ENCODE results near the gene CRYBG1.
A peak's percentile ranks its signal among the peaks of the same experiment; 100 is the strongest.

The CRYBG1 gene

GRCh38 chr6:106360410-106360988, at the start of gene CRYBG1:
CRYBG1 (plus strand) TSS chr6:106360717; CDS start chr6:106360909, 192 bp downstream.
- peak within 1 kb of the TSS; percentile 2 for H3K4me3 ChIP-seq (replicated peaks; ENCODE audit: low read depth, low read length)
- peak; percentile 70 for TF ChIP-seq CTCF (IDR thresholded peaks at IDR 0.05; ENCODE audit: insufficient read depth, low read length, poor library complexity, severe bottlenecking)
- no peaks in the 10 kb centered on the region; the same call in 1 of the 2 replicates for H3K27me3 ChIP-seq (replicated peaks; ENCODE audit: control insufficient read depth, insufficient read depth, low read length)
- peak; percentile 62 for DNase-seq (ENCODE audit: extremely low read depth, insufficient read length)
- H3K36me3 ChIP-seq (ENCODE audit: control insufficient read depth, insufficient read depth, low read length) = no peaks in the 10 kb centered on the region

- Histone ChIP-seq H3K4me3 (replicated peaks; ENCODE audit: low read depth, low read length) (no peak overlapping the region), H3K27me3 (replicated peaks; ENCODE audit: control insufficient read depth, insufficient read depth, low read length) (no peaks in the 10 kb centered on the region), H3K36me3 (ENCODE audit: control insufficient read depth, insufficient read depth, low read length) (peaks cover 2% of the 10 kb centered on the region; the same call in 1 of the 2 replicates)
- TF ChIP-seq CTCF (IDR thresholded peaks at IDR 0.05; ENCODE audit: insufficient read depth, low read length, poor library complexity, severe bottlenecking) = no peak
- DNase-seq (ENCODE audit: extremely low read depth, insufficient read length) = no peak
Measured at GRCh38 chr6:106315765-106316374, 44.6 kb upstream of the CRYBG1 start.

GRCh38 chr6:106316375-106316766, 44.1 kb upstream of the CRYBG1 start:
- no peaks in the 10 kb centered on the region for H3K27me3 ChIP-seq (replicated peaks; ENCODE audit: control insufficient read depth, insufficient read depth, low read length)
- H3K36me3 ChIP-seq (ENCODE audit: control insufficient read depth, insufficient read depth, low read length) = peaks cover 2% of the 10 kb centered on the region; the same call in 1 of the 2 replicates
- no peak for DNase-seq (ENCODE audit: extremely low read depth, insufficient read length)
- H3K4me3 ChIP-seq (replicated peaks; ENCODE audit: low read depth, low read length) = no peak overlapping the region
- TF ChIP-seq CTCF (IDR thresholded peaks at IDR 0.05; ENCODE audit: insufficient read depth, low read length, poor library complexity, severe bottlenecking) = no peak

- H3K27me3 ChIP-seq (replicated peaks; ENCODE audit: control insufficient read depth, insufficient read depth, low read length) = no peaks in the 10 kb centered on the region
- TF ChIP-seq CTCF (IDR thresholded peaks at IDR 0.05; ENCODE audit: insufficient read depth, low read length, poor library complexity, severe bottlenecking) = no peak
- no peak for DNase-seq (ENCODE audit: extremely low read depth, insufficient read length)
- H3K36me3 ChIP-seq (ENCODE audit: control insufficient read depth, insufficient read depth, low read length) = peaks cover 2% of the 10 kb centered on the region; the same call in 1 of the 2 replicates
- H3K4me3 ChIP-seq (replicated peaks; ENCODE audit: low read depth, low read length) = no peak overlapping the region
Measured at GRCh38 chr6:106318061-106318460, 42.5 kb upstream of the CRYBG1 start.

- Histone ChIP-seq H3K36me3 (ENCODE audit: control insufficient read depth, insufficient read depth, low read length) (peaks cover 2% of the 10 kb centered on the region; the same call in 1 of the 2 replicates), H3K27me3 (replicated peaks; ENCODE audit: control insufficient read depth, insufficient read depth, low read length) (no peaks in the 10 kb centered on the region), H3K4me3 (replicated peaks; ENCODE audit: low read depth, low read length) (no peak overlapping the region)
- DNase-seq (ENCODE audit: extremely low read depth, insufficient read length) = no peak
- no peak for TF ChIP-seq CTCF (IDR thresholded peaks at IDR 0.05; ENCODE audit: insufficient read depth, low read length, poor library complexity, severe bottlenecking)
Measured at GRCh38 chr6:106318851-106319250, 41.7 kb upstream of the CRYBG1 start.

All from GM06990 (cell line).